Femur (tissue), 1 donor: ENCODE results near the gene COL4A1.

Experiments
- DNase-seq: peaks from one replicate; pipeline ENCODE4 v3.0.0-alpha.2; 2017

COL4A1 gene

GRCh38 chr13:110107568-110108347 is 199.2 kb downstream of the COL4A1 start:
- DNase-seq, result no peak

GRCh38 chr13:110106726-110107125 is 200.2 kb downstream of the COL4A1 start:
- no peak for DNase-seq

DNA sequence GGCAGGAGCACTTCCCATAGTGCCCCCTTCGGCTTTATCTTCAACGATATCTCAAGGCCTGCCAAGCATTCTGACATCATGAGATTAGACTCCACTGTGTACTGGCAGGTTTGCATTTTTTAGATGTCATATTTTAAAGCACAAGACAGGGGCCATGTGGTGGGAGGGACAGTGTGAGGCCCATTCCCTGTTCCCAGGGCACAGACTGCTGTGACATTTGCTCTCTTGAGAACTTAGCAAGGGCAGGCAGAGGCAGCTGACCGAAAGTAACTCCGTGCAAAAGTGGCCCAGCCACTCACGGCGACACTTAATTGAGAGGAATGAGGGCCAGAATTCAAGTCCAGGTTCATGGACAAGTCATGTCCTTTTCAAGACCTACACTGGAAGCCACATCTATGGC is 201.8 kb downstream of the COL4A1 start:
- DNase-seq, result no peak

- no peak for DNase-seq
Measured at GRCh38 chr13:110103534-110103933, 203.4 kb downstream of the COL4A1 start.

GRCh38 chr13:110103026-110103425 is 203.9 kb downstream of the COL4A1 start:
- DNase-seq, result no peak

DNA sequence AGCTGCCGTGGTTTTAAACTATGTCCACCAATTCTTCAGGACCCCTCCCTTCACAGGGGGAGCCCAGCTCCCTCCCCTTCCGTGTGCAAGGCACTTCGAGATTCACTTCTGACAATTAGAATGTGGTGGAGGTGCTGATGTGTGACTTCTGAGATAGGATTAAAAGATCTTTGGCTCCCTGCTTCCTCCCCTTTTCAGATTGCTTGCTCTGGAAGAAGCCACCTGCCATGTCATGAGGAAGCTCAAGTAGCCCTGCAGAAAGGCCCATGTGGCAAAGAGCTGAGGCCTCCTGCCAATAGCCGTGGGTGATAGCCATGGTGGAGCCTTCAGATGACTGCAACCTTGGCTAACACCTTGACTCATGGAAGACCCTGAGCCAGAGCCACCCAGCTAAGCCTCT is 204.9 kb downstream of the COL4A1 start:
- DNase-seq, result no peak

DNA sequence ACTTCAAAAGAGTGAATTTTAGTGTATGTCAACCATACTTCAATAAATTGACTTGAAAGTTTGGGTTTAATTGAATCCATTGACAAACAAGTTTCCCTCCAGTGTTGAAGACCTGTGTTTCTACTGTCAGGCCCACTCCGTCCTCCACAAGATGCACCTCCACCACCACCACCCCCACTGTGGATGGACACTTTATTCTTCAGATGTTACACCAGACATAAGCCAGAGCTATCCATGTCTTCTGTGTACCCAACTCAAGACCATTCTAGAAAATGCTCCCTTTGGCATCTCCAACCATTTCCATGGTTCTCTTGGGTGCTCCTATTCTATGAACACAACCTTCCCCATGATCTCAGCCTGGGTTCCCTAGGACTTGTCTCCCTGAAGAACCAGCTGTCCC is 207.0 kb downstream of the COL4A1 start:
- no peak for DNase-seq
